BE2C (cell line): Measurements from ENCODE around the gene AP3B1.

Experiments used
- DNase-seq: peaks from one replicate; pipeline ENCODE4 v3.0.0-alpha.2; 2020
- H3K27me3 ChIP-seq: fragments of 250-450 bp; sonication (Bioruptor Pico); 2 replicates; pipeline ENCODE4 v1.5.1; 2020; ENCODE audit warnings: mild to moderate bottlenecking
- H3K36me3 ChIP-seq: fragments of 250-450 bp; sonication (Bioruptor Pico); 2 replicates; pipeline ENCODE4 v1.5.1; 2020; ENCODE audit warnings: mild to moderate bottlenecking
- H3K4me1 ChIP-seq: fragments of 250-450 bp; sonication (Bioruptor Pico); 2 replicates; pipeline ENCODE4 v1.5.1; 2020
- H3K4me3 ChIP-seq: 2 replicates; pipeline ENCODE4 v1.5.1; 2011; ENCODE audit warnings: low read depth, low read length
- H3K9me3 ChIP-seq: fragments of 250-450 bp; sonication (Bioruptor Pico); 2 replicates; pipeline ENCODE4 v1.5.1; 2020
- TF ChIP-seq, protein P1 (sequence below): IDR thresholded peaks from 2 replicates; pipeline ENCODE4 v1.5.1; 2012; ENCODE audit warnings: mild to moderate bottlenecking, low read depth, low read length

Gene AP3B1

GRCh38 chr5:78005021-78005785 is 289.3 kb downstream of the AP3B1 start:
- peaks cover 7% of the 10 kb centered on the region for H3K4me1 ChIP-seq
- no peaks in the 10 kb centered on the region for H3K9me3 ChIP-seq
- H3K36me3 ChIP-seq: no peaks in the 10 kb centered on the region
- H3K4me3 ChIP-seq: no peak overlapping the region
- TF ChIP-seq, protein P1, sequence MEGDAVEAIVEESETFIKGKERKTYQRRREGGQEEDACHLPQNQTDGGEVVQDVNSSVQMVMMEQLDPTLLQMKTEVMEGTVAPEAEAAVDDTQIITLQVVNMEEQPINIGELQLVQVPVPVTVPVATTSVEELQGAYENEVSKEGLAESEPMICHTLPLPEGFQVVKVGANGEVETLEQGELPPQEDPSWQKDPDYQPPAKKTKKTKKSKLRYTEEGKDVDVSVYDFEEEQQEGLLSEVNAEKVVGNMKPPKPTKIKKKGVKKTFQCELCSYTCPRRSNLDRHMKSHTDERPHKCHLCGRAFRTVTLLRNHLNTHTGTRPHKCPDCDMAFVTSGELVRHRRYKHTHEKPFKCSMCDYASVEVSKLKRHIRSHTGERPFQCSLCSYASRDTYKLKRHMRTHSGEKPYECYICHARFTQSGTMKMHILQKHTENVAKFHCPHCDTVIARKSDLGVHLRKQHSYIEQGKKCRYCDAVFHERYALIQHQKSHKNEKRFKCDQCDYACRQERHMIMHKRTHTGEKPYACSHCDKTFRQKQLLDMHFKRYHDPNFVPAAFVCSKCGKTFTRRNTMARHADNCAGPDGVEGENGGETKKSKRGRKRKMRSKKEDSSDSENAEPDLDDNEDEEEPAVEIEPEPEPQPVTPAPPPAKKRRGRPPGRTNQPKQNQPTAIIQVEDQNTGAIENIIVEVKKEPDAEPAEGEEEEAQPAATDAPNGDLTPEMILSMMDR: no peak
- no peak for DNase-seq
- no peaks in the 10 kb centered on the region for H3K27me3 ChIP-seq

DNA sequence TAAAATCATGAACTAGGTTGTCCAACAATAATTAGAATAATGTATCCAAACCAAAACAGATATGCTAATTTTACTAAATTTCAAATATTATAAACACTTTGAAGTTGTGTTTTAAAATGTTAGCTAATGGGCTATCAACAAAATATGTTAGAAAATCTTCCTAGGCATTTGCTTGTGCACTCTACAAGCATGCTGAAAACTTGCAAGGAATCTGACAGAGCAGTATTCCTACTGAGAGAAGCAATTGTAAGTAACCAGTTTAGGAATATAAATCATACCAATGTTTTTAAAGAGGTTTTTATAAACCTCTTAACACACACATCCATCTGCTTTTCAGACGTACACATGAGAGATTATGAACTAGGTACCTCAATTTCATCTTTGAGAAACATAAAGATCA is 289.9 kb downstream of the AP3B1 start:
- Histone ChIP-seq H3K4me3 (no peak overlapping the region), H3K36me3 (no peaks in the 10 kb centered on the region), H3K4me1 (peaks cover 7% of the 10 kb centered on the region), H3K27me3 (no peaks in the 10 kb centered on the region), H3K9me3 (no peaks in the 10 kb centered on the region)
- DNase-seq: no peak
- TF ChIP-seq, protein P1: no peak

DNA sequence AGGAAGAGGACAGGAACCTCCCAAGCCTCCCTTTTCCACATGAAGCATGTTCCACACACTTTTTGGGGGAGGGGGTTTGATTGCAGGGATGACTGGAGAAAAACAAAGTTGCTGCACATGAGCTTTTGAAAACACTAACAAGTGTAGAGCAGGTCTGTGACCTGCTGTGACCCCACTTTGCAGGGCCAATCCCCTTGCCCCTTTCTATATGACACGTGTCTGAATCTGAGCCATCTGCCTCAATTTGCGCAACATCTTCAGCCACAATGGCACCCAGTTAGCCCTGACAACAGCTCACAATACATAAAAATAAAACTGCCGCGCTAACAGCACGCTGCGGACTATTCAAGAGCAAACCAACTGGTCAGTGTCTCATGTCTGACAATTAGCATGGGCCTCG is 290.6 kb downstream of the AP3B1 start:
- no peaks in the 10 kb centered on the region for H3K9me3 ChIP-seq
- peak; percentile 33 for DNase-seq
- TF ChIP-seq, protein P1: no peak
- H3K27me3 ChIP-seq: no peaks in the 10 kb centered on the region
- H3K36me3 ChIP-seq: no peaks in the 10 kb centered on the region
- no peak overlapping the region for H3K4me3 ChIP-seq
- H3K4me1 ChIP-seq: peaks cover 7% of the 10 kb centered on the region

GRCh38 chr5:78003450-78003849 is 291.0 kb downstream of the AP3B1 start:
- Histone ChIP-seq H3K4me1 (peaks cover 7% of the 10 kb centered on the region), H3K36me3 (no peaks in the 10 kb centered on the region), H3K27me3 (no peaks in the 10 kb centered on the region), H3K9me3 (no peaks in the 10 kb centered on the region), H3K4me3 (no peak overlapping the region)
- DNase-seq: no peak
- TF ChIP-seq, protein P1: no peak

DNA sequence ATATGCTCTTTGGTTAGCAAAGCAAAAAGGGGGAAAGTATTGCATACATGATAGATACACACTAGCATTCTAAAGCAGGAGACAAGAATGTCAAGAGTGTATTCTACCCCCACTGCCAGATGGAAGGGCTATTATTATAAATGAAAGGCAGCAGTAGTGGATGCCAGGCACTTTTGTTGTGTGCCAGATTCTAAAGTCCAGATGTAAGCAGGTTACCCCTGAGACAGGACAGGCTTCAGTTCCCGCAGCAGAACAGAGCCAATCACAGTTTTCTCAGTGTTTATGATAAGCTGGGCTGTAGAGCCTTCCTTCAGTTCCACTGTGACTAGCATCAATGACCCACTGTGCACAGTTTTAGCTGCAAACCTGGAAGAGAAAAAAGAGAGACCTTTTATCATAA is 291.8 kb downstream of the AP3B1 start:
- TF ChIP-seq, protein P1: no peak
- DNase-seq: peak; percentile 51
- peaks cover 7% of the 10 kb centered on the region for H3K4me1 ChIP-seq
- no peaks in the 10 kb centered on the region for H3K36me3 ChIP-seq
- H3K4me3 ChIP-seq: no peak overlapping the region
- H3K27me3 ChIP-seq: no peaks in the 10 kb centered on the region
- no peaks in the 10 kb centered on the region for H3K9me3 ChIP-seq

DNA sequence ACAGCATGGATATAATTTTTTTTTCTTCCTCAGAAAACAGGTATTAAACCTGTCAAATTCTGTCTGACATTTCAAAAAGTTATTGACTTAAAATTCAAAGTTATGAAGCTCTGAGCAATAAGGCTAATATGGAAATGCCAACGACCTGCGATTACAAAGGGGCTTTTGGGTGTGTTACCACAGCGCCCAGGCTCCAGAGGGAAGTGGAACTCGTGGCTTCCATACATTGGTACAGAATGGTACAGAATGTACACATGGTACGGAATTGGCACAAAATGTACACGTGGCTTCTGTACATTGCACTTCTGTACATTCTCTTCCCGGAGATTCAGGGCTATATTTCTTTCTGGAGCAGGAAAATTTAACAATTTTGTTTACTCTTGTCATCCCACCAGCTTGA is 293.3 kb downstream of the AP3B1 start:
- TF ChIP-seq, protein P1: no peak
- no peak overlapping the region for H3K4me3 ChIP-seq
- H3K36me3 ChIP-seq: no peaks in the 10 kb centered on the region
- no peaks in the 10 kb centered on the region for H3K9me3 ChIP-seq
- peaks cover 7% of the 10 kb centered on the region for H3K4me1 ChIP-seq
- H3K27me3 ChIP-seq: no peaks in the 10 kb centered on the region
- DNase-seq: no peak
